LNCAP (cell line): Measurements from ENCODE around the gene OARD1.

Source experiments
- TF ChIP-seq, protein P1 (sequence below): fragments of 450-650 bp; IDR thresholded peaks from 2 replicates; pipeline ENCODE4 v1.5.1; 2017; ENCODE audit warnings: mild to moderate bottlenecking

Gene OARD1

GRCh38 chr6:41071923-41072835 is at the start of gene OARD1:
Gene OARD1 (minus strand): TSS chr6:41072356. CDS start chr6:41071634, 722 bp downstream.
- TF ChIP-seq, protein P1, sequence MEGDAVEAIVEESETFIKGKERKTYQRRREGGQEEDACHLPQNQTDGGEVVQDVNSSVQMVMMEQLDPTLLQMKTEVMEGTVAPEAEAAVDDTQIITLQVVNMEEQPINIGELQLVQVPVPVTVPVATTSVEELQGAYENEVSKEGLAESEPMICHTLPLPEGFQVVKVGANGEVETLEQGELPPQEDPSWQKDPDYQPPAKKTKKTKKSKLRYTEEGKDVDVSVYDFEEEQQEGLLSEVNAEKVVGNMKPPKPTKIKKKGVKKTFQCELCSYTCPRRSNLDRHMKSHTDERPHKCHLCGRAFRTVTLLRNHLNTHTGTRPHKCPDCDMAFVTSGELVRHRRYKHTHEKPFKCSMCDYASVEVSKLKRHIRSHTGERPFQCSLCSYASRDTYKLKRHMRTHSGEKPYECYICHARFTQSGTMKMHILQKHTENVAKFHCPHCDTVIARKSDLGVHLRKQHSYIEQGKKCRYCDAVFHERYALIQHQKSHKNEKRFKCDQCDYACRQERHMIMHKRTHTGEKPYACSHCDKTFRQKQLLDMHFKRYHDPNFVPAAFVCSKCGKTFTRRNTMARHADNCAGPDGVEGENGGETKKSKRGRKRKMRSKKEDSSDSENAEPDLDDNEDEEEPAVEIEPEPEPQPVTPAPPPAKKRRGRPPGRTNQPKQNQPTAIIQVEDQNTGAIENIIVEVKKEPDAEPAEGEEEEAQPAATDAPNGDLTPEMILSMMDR, result no peak

- TF ChIP-seq, protein P1, result no peak
Measured at GRCh38 chr6:41120058-41120457, 47.9 kb upstream of the OARD1 start.

- TF ChIP-seq, protein P1, result no peak
Measured at GRCh38 chr6:41119508-41119907, 47.4 kb upstream of the OARD1 start.

DNA sequence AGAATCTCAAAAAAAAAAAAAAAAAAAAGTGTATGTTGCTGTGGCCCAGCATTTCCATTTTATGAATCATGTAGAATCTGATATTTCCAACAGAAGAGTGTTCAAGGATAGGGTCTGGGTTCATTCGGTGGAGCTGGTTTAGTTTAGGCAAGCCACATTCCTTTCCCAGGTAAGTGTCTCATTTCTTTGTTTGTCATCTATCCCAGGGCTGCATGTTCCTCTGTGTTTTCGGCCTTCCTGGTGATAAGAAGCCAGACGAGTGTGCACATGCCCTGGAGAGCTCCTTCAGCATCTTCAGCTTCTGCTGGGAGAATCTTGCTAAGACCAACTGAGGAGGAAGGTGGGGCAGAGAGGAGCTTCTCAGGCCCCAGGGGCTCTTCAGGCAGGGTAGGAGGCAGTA is 38.9 kb upstream of the OARD1 start:
- TF ChIP-seq, protein P1, result no peak

DNA sequence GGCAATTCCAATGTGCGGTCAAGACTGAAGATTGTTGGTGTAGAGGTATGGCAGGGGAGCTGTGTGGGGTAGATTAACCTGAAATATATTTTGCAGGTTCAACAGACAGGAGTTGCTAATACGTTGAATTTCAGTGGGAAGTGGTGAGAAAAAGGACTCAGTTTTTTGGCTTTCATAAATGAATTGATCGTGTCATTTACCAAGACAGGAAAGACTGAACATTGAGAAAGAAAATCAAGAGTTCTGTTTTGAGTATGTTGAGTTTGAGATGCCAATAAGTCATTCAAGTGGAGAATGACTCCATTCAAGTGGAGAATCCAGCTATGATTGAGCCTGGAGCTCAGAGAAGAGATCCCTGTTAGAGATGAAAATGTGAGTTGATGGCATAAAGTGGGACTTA is 31.7 kb upstream of the OARD1 start:
- TF ChIP-seq, protein P1, result no peak

- TF ChIP-seq, protein P1, result no peak
Measured at GRCh38 chr6:41100871-41101287, 28.7 kb upstream of the OARD1 start.

- TF ChIP-seq, protein P1, result no peak
Measured at GRCh38 chr6:41098366-41098765, 26.2 kb upstream of the OARD1 start.
